NCI-H2029 treated with DMSO at 0.1 percent for 48 hours (cell line): ENCODE data around the gene RASGRF2.

Experiments
- DNase-seq: peaks from one replicate; lab custom pipeline; 2025; lab: John Stamatoyannopoulos, UW

The RASGRF2 gene

GRCh38 chr5:81134566-81134965, 174.4 kb downstream of the RASGRF2 start:
- DNase-seq = no peak

- no peak for DNase-seq
Observed at GRCh38 chr5:81136557-81136956, 176.4 kb downstream of the RASGRF2 start.

- no peak for DNase-seq
Observed at GRCh38 chr5:81137833-81138232, 177.7 kb downstream of the RASGRF2 start.

GRCh38 chr5:81140441-81140840, 180.3 kb downstream of the RASGRF2 start:
- DNase-seq = no peak

- DNase-seq = no peak
Observed at GRCh38 chr5:81140943-81141342, 180.8 kb downstream of the RASGRF2 start.

GRCh38 chr5:81142108-81142507, 181.9 kb downstream of the RASGRF2 start:
- DNase-seq = no peak

- DNase-seq = no peak
Observed at GRCh38 chr5:81145329-81145935, 185.3 kb downstream of the RASGRF2 start.

GRCh38 chr5:81146031-81146430, 185.9 kb downstream of the RASGRF2 start:
- no peak for DNase-seq

GRCh38 chr5:81147011-81147885, 187.1 kb downstream of the RASGRF2 start:
- no peak for DNase-seq

- no peak for DNase-seq
Observed at GRCh38 chr5:81147886-81148571, 187.9 kb downstream of the RASGRF2 start.

- no peak for DNase-seq
Observed at GRCh38 chr5:81151546-81151945, 191.4 kb downstream of the RASGRF2 start.

GRCh38 chr5:81154725-81155124, 194.6 kb downstream of the RASGRF2 start:
- no peak for DNase-seq

- no peak for DNase-seq
Observed at GRCh38 chr5:81156732-81157131, 196.6 kb downstream of the RASGRF2 start.

GRCh38 chr5:81161012-81161601, 200.9 kb downstream of the RASGRF2 start:
- no peak for DNase-seq

- DNase-seq = no peak
Observed at GRCh38 chr5:81162501-81162900, 202.3 kb downstream of the RASGRF2 start.

GRCh38 chr5:81163651-81164050, 203.5 kb downstream of the RASGRF2 start:
- DNase-seq = no peak

- no peak for DNase-seq
Observed at GRCh38 chr5:81164476-81164875, 204.3 kb downstream of the RASGRF2 start.

GRCh38 chr5:81164936-81165335, 204.8 kb downstream of the RASGRF2 start:
- no peak for DNase-seq

GRCh38 chr5:81165493-81166119, 205.4 kb downstream of the RASGRF2 start:
- peak; percentile 13 for DNase-seq

- no peak for DNase-seq
Observed at GRCh38 chr5:81166430-81166829, 206.3 kb downstream of the RASGRF2 start.

- DNase-seq = no peak
Observed at GRCh38 chr5:81167078-81167477, 206.9 kb downstream of the RASGRF2 start.

GRCh38 chr5:81167544-81167943, 207.4 kb downstream of the RASGRF2 start:
- DNase-seq = no peak
